Activated CD8-positive, alpha-beta T cell treated with anti-CD3 and anti-CD28 coated beads for 36 hours (primary cell): Measurements from ENCODE around the gene NPTN. TPM values are rescaled to one million over a fixed set of nuclear protein-coding genes. Genes with fewer than 3 reads are reported as not detected.

ENCODE experiments used
- ATAC-seq: fragments of 200-7000 bp; cut with Tn5 transposase; one replicate; pipeline ENCODE4 v1.10.0; 2021; ENCODE audit warnings: mild to moderate bottlenecking, moderate library complexity
- CTCF ChIA-PET: fragments of 350-600 bp; sonication (Branson Sonifier 250); formaldehyde crosslinking; loops from one replicate; lab custom pipeline; 2021; ENCODE audit warnings: antibody characterized with exemption; lab: Charles Lee
- POLR2A ChIA-PET: fragments of 350-600 bp; sonication (Branson Sonifier 250); formaldehyde crosslinking; loops from one replicate; lab custom pipeline; 2021; ENCODE audit warnings: antibody characterized with exemption; lab: Charles Lee
- DNase-seq: peaks from one replicate; pipeline ENCODE4 v3.0.0-alpha.2; 2020
- H3K27ac Mint-ChIP-seq: one replicate; pipeline ENCODE4 v1.8.0; 2021; ENCODE audit warnings: mild to moderate bottlenecking, mixed read lengths
- H3K27me3 Mint-ChIP-seq: one replicate; pipeline ENCODE4 v1.8.0; 2021; ENCODE audit warnings: mixed read lengths
- H3K36me3 Mint-ChIP-seq: one replicate; pipeline ENCODE4 v1.8.0; 2021; ENCODE audit warnings: low read depth, mixed read lengths
- H3K4me1 Mint-ChIP-seq: one replicate; pipeline ENCODE4 v1.8.0; 2021; ENCODE audit warnings: low read depth, mixed read lengths
- H3K4me3 Mint-ChIP-seq: one replicate; pipeline ENCODE4 v1.8.0; 2021; ENCODE audit warnings: mild to moderate bottlenecking, moderate library complexity, mixed read lengths
- H3K9me3 Mint-ChIP-seq: one replicate; pipeline ENCODE4 v1.8.0; 2021; ENCODE audit warnings: mixed read lengths
- intact Hi-C: fragments of 100-400 bp; cut with micrococcal nuclease; formaldehyde crosslinking; loops from one replicate; pipeline ENCODE4 v1.10.0; 2022
- total RNA-seq, 2 experiments: library from RNA; stranded (reverse); gene quantifications; one replicate each; pipeline ENCODE4 v1.2.3, GENCODE V29; 2021
- TF ChIP-seq, protein P1 (sequence below): fragments of 200-600 bp; IDR thresholded peaks from one replicate; pipeline ENCODE4 v1.8.0; 2022; ENCODE audit warnings: antibody characterized with exemption, mild to moderate bottlenecking

Gene NPTN
- total RNA-seq, 2 experiments from 2014 or later: 27.4 to 33.6 TPM

DNA sequence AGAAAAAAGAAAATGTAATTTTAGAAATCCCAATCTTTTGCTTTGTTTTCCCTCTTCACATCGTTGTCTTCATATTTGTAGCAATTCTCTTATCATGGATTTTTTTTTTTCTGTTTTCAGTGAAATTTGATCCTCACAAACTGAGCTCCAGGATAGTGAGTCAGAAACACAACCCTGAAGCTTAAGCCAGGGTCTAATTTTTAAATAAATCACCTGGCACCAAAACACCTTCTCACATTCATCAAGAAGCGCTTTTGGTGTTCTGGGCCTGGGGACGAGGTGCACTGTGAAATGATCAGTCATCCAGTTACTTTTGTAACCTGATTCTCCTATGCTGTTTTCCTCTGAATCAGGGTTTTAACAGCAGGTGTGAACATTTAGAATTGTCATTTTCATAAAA, 102.5 kb downstream of the NPTN start:
- ATAC-seq (no peak), DNase-seq (no peak)
- ChIA-PET POLR2A (interaction anchor here (1.0 kb wide), 1 partner anchor 174 kb away, joined by 3 read pairs; no protein-coding TSS in a partner anchor), CTCF (interaction anchor here (1.2 kb wide), 1 partner anchor 66 kb away, joined by 6 read pairs; no protein-coding TSS in a partner anchor)
- Mint-ChIP-seq H3K27ac (no peak overlapping the region), H3K27me3 (peaks cover 1% of the 10 kb centered on the region), H3K4me3 (no peak overlapping the region), H3K4me1 (no peaks in the 10 kb centered on the region), H3K9me3 (peaks cover 2% of the 10 kb centered on the region), H3K36me3 (no peaks in the 10 kb centered on the region)
- intact Hi-C loops: no loop called here
- TF ChIP-seq, protein P1, sequence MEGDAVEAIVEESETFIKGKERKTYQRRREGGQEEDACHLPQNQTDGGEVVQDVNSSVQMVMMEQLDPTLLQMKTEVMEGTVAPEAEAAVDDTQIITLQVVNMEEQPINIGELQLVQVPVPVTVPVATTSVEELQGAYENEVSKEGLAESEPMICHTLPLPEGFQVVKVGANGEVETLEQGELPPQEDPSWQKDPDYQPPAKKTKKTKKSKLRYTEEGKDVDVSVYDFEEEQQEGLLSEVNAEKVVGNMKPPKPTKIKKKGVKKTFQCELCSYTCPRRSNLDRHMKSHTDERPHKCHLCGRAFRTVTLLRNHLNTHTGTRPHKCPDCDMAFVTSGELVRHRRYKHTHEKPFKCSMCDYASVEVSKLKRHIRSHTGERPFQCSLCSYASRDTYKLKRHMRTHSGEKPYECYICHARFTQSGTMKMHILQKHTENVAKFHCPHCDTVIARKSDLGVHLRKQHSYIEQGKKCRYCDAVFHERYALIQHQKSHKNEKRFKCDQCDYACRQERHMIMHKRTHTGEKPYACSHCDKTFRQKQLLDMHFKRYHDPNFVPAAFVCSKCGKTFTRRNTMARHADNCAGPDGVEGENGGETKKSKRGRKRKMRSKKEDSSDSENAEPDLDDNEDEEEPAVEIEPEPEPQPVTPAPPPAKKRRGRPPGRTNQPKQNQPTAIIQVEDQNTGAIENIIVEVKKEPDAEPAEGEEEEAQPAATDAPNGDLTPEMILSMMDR: no peak

DNA sequence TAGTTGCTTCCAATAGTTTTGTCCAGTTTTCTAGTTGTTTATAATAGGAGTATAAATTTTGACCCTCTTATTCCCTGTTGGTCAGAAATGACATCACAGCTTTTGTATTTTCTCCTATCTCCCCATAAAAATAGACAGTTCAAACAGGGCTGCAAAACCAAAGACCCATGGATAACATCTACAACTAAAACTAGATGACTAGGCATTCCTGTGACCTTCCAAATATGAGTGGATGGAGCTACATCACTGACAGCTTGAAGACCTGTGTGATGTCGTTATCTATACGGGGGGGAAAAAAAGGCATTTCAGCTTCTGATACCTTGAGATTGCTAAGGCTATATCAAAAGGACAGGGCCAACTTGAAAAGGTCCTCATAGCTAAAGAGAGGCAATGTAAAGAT, 105.6 kb downstream of the NPTN start:
- H3K4me1 Mint-ChIP-seq: no peaks in the 10 kb centered on the region
- H3K27me3 Mint-ChIP-seq: peaks cover 1% of the 10 kb centered on the region
- intact Hi-C loops: no loop called here
- ChIA-PET CTCF (interaction anchor here (1.3 kb wide), 1 partner anchor 177 kb away, joined by 4 read pairs; no protein-coding TSS in a partner anchor), POLR2A (no interaction called here)
- peaks cover 2% of the 10 kb centered on the region for H3K9me3 Mint-ChIP-seq
- ATAC-seq: no peak
- no peaks in the 10 kb centered on the region for H3K36me3 Mint-ChIP-seq
- H3K27ac Mint-ChIP-seq: no peak overlapping the region
- H3K4me3 Mint-ChIP-seq: no peak overlapping the region
- TF ChIP-seq, protein P1: no peak
- no peak for DNase-seq

DNA sequence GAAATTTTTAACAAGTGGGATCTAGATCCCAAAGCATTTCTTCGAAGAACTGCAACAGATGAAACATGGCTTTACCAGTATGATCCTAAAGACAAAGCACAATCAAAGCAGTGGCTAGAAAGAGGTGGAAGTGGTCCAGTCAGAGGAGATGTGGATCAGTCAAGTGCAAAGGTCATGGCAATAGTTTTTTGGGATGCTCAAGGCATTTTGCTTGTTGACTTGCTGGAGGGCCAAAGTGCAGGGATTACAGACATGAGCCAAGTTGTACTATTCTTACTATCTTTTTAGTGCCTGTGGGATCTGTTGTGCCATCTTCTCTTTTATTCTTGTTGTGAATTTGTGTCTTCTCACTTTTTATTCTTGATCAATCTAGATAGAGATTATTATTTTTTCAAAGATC, 108.3 kb downstream of the NPTN start:
- H3K9me3 Mint-ChIP-seq: no peaks in the 10 kb centered on the region
- H3K4me1 Mint-ChIP-seq: no peaks in the 10 kb centered on the region
- intact Hi-C loops: no loop called here
- ChIA-PET CTCF (no interaction called here), POLR2A (interaction anchor here (0.5 kb wide), 1 partner anchor 17 kb away, joined by 3 read pairs; no protein-coding TSS in a partner anchor)
- DNase-seq (no peak), ATAC-seq (no peak)
- TF ChIP-seq, protein P1: no peak
- H3K4me3 Mint-ChIP-seq: no peak overlapping the region
- H3K27me3 Mint-ChIP-seq: peaks cover 1% of the 10 kb centered on the region
- no peaks in the 10 kb centered on the region for H3K36me3 Mint-ChIP-seq
- no peak overlapping the region for H3K27ac Mint-ChIP-seq

DNA sequence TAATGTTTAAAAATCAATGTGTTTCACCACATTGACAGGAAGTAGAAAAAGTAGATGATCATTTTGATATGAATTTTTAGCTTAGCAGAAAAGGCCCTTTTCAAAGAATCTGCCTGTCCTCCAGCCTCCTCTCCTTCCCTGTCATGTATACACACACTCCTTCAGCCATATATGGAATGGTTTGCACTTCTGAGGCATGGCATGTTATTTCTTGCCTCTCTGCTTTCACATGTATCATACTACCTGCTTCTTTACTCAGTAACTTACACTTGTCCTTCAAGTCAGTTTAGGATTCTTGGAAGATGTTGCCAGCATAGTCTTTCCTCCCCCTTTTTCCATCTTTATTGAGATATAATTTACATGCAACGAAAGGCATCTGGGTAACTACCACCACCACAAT, 111.2 kb downstream of the NPTN start:
- DNase-seq (no peak), ATAC-seq (no peak)
- no peak overlapping the region for H3K4me3 Mint-ChIP-seq
- ChIA-PET CTCF (no interaction called here), POLR2A (no interaction called here)
- TF ChIP-seq, protein P1: no peak
- H3K9me3 Mint-ChIP-seq: no peaks in the 10 kb centered on the region
- no peaks in the 10 kb centered on the region for H3K36me3 Mint-ChIP-seq
- intact Hi-C loops: no loop called here
- H3K4me1 Mint-ChIP-seq: peaks cover 6% of the 10 kb centered on the region
- H3K27me3 Mint-ChIP-seq: no peaks in the 10 kb centered on the region
- no peak overlapping the region for H3K27ac Mint-ChIP-seq

DNA sequence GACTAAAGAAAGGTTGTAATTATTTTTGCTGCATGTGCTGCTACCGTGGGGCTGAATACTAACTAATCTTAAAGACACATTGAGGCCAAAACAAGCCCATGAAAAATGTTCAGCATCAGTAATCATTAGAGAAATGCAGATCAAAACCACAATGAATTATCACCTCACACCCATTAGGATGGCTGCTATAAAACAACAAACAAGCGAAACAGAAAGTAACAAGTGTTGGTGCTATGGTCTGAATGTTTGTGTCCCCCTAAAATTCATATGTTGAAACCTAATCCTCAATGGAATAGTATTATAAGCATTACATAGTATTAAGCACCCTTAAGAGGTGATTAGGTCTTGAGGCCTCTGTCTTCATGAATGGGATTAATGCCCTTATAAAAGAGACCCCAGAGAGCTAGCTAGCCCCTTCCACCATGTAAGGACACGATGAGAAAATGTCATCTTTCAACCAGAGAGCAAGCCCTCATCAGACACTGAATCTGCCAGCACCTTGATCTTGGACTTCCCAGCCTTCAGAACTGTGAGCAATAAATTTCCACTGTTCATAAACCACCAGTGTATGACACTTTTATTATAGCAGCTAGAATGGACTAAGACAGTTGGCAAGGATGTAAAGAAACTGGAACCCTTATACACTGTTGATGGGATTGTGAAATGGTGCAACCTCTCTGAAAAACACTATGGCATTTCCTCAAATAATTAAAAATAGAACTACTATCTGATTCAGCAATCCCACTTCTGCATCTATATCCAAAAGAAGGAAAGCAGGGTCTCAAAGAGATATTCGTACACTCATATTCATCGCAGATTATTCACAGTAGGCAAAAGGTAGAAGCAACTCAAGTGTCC, 114.1 kb downstream of the NPTN start:
- H3K27me3 Mint-ChIP-seq: no peaks in the 10 kb centered on the region
- no peak for ATAC-seq
- TF ChIP-seq, protein P1: no peak
- H3K27ac Mint-ChIP-seq: no peak overlapping the region
- no peak overlapping the region for H3K4me3 Mint-ChIP-seq
- POLR2A ChIA-PET: no interaction called here
- peaks cover 6% of the 10 kb centered on the region for H3K4me1 Mint-ChIP-seq
- CTCF ChIA-PET: no interaction called here
- H3K9me3 Mint-ChIP-seq: no peaks in the 10 kb centered on the region
- intact Hi-C loops: no loop called here
- no peaks in the 10 kb centered on the region for H3K36me3 Mint-ChIP-seq
- DNase-seq: no peak
